ENCODE data around the gene ZBTB7B.

DNA sequence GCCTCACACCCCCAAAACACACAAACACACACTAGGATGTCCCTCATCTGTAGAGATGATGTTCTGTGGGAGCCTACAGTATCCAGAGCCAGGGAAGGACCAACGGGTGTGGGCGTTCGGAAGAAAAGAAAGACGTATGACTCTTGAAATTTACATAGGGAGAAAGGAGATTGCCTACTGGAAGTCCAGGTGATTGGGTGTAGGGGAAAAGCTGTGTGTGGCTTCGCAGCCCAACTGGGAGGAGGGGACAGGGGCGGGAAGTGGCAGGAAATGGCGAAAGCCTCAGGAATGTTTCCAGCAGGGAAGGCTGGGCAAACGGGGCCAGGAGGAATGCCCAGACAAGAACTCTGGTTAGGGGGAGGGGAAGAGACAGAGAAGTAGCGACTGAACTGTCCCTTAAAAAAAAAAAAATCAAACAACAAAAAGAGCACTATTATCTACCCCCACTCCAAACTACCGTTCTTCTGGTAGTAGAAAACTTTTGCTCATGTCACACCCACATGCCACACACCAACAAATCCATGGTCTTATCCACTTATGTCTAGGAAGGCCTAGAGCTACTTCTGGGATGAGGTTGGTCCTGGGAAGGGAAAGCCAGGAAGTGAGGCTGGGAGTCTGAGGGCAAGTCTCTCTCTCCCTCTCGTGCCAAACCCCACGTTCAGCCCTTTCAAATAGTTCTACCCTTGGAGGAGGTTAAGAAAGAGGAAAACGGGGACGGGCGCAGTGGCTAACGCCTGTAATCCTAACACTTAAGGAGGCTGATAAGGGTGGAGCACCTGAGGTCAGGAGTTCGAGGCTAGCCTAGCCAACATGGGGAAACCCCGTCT is 29.9 kb upstream of the ZBTB7B start:
- TF ChIP-seq, protein P1, sequence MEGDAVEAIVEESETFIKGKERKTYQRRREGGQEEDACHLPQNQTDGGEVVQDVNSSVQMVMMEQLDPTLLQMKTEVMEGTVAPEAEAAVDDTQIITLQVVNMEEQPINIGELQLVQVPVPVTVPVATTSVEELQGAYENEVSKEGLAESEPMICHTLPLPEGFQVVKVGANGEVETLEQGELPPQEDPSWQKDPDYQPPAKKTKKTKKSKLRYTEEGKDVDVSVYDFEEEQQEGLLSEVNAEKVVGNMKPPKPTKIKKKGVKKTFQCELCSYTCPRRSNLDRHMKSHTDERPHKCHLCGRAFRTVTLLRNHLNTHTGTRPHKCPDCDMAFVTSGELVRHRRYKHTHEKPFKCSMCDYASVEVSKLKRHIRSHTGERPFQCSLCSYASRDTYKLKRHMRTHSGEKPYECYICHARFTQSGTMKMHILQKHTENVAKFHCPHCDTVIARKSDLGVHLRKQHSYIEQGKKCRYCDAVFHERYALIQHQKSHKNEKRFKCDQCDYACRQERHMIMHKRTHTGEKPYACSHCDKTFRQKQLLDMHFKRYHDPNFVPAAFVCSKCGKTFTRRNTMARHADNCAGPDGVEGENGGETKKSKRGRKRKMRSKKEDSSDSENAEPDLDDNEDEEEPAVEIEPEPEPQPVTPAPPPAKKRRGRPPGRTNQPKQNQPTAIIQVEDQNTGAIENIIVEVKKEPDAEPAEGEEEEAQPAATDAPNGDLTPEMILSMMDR (IDR thresholded peaks at IDR 0.05), result no peak
- TF ChIP-seq POLR2A (IDR thresholded peaks at IDR 0.05), result peak; percentile 17
